Measurements from ENCODE around the gene CAV1.

CAV1 gene

DNA sequence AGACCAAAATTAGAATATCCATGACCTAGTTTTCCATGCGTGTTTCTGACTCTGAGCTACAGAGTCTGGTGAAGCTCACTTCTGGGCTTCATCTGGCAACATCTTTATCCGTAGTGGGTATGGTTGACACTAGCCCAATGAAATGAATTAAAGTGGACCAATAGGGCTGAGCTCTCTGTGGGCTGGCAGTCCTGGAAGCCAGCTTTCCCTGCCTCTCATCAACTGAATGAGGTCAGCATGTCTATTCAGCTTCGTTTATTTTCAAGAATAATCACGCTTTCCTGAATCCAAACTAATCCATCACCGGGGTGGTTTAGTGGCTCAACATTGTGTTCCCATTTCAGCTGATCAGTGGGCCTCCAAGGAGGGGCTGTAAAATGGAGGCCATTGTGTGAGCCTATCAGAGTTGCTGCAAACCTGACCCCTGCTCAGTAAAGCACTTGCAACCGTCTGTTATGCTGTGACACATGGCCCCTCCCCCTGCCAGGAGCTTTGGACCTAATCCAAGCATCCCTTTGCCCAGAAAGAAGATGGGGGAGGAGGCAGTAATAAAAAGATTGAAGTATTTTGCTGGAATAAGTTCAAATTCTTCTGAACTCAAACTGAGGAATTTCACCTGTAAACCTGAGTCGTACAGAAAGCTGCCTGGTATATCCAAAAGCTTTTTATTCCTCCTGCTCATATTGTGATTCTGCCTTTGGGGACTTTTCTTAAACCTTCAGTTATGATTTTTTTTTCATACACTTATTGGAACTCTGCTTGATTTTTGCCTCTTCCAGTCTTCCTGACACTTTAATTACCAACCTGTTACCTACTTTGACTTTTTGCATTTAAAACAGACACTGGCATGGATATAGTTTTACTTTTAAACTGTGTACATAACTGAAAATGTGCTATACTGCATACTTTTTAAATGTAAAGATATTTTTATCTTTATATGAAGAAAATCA, 35.5 kb downstream of the CAV1 start:
- DNase-seq = no peak

DNA sequence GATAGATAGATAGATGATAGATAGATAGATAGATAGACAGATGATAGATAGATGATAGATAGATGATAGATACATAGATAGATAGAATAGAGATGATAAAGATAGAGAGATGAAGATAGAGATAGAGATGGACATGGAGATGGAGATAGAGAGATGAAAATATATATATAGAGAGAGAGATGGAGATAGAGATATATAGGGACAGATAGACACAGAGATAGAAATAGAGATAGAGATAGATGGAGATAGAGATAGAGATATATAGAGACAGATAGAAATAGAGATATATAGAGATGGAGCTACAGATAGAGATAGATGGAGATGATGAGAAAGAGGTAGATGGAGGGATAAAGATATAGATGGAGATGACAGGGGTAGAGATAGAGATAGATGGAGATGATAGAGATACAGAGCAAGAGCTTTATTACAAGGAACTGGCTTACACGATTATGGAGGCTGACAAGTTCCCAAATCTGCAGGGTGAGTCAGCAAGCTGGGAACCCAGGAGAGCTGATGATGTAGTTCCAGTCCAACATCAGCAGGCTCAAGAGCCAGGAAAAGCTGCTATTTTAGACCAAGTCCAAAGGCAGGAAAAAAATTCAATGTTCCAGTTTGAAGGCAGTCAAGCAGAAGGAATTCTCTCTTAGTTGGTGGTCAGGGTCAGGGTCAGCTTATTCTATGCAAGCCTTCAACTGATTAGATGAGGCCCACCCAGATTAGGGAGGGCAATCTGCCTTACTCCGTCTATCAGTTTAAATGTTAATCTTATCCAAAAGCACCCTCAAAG, 37.1 kb downstream of the CAV1 start:
- no peak for DNase-seq

DNA sequence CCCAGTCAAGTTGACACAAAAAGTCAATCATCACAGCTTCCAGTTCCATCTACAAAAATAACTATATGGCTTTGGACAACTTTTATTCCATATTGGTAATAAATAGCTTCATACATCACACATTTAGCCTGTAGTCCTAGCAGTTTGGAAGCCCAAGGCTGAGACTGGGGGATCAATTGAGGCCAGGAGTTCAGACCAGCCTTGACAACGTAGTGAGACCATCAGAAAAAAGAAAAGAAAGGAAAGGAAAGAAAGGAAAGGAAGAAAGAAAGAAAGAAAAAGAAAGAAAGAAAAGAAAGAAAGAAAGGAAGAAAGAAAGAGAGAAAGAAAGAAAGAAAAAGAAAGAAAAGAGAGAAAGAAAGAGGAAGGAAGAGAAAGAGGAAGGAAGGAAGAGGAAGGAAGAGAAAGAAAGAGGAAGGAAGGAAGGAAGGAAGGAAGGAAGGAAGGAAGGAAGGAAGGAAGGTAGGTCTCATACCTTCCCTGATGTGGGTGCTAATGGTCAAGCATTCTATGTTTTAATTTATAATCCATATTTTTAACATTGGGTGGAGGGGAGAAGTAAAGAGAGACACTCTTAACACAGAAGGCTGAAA, 37.8 kb downstream of the CAV1 start:
- no peak for DNase-seq

DNA sequence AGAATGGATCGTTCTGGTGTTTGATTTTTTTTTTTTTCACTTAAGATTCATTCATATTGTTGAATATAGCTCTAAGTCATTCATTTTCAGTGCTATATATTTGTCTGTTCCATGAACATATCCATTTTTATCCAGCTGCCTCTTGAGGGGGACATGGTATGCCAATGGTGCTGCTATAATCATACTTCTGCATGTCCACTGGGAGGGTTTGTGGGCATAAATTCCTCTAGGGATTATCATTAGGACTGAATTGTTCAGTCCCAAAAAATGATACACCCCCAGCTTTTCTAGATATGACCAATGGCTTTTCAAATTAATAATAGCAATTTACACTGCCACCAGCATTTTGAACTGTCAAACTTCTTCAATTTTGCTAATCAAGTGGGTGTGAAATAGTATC, 41.1 kb downstream of the CAV1 start:
- no peak for DNase-seq

DNA sequence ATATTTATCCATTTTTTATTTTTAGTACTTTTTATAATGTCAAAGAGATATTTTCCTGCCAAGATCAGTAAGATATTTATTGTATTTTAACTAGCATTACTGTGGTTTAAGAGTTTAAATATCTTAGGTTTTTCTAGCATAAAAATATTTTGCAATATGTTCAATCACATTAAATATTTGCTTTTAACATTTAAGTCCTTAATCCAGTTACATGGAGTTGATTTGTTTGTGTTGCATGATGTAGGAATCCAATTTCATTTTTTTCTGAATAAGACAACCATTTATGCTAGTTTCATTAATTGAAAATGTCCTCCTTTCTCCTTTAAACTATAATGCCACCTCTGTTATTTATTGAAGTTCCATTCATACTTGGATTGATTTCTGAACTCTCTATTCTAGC, 41.8 kb downstream of the CAV1 start:
- DNase-seq = no peak

DNA sequence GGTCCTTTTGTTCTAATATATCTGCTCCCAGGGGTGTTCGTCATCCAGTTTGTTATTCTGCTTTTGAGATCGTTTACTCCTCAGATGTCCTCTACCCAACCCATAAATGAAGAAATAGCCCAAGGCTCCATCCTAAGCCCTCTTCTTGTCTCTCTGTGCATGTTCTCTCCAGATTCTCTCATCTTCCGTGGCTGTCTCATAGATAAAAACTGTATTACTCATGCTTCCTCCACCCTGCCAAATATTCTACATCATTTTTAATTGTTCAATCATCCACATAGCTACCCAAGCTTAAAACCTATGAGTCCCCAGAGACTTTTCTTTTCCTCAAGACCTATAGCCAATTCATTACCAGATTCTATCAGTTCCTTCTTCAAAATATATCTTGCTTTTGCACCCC, 44.9 kb downstream of the CAV1 start:
- no peak for DNase-seq

DNA sequence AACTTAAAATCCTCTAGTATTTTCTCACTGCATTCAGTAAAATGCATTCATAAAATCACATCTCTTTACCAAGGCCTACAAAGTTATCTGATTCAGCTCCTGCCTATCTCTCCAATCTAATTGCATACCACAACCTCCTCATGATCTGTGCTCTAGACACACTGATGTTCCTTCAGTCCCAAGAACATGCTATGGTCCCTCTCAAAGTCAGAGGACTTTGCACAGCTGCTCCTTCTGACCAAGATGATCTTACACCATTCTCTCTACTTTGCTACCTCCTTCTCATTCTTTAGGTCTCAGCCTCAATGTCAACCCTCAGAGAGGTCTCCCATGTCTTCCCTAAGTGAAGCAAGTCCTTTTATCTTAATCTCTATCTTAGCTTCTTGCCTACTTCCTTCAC, 45.5 kb downstream of the CAV1 start:
- no peak for DNase-seq

DNA sequence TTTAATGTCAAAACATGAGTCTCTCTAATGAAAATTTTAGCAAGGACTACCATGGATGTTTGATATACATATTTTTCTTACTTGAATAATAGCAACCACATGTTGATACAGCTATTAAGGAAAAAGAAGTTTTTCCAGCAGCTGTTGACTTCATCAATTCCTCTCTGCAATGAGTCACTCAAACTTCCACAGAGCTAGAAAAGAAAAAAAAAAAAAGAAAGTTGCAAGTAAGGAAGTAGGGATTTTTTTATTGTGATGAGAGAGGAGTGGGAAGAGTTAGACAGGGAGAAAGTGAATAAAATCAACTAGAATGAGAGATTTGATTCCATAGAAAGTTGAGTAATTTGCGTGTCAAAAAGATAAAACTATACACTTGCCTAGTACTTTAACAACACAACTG, 46.2 kb downstream of the CAV1 start:
- no peak for DNase-seq

DNA sequence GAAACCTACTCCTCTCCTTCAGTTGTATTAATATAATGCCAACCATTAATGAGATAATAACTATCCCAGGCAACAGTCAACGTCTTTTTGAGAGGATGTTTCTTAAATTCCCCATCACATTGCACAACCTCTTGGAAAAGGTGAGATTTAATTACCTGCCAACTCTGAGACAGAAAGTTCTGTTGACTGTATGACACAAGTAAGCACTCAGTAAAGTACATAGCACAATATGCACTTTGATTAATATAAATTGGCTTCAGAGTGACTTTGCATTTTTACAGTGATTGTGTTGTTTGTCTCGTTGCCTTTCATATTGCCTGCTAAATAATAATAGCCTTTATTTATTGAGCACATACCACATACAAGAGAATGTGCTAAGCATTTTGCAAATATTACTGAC, 46.7 kb downstream of the CAV1 start:
- DNase-seq = no peak

DNA sequence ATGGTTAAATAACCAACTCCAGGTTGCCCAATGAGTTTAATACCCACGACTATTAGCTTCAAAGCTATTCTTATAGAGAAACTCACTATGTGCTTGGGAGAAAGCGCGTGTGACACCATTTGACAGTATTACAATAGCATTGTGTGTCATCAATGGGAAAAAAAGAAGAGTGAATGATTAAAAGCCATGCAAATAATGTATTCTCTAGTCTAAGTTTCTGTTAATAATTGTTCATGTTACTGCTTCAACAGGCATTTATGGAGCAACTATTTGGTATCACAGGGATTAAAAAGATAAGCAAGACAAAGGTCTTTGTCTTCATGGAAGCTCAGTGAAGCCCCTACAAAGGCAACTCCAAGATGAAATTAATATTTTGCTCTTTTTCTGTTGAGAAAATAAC, 47.2 kb downstream of the CAV1 start:
- no peak for DNase-seq

DNA sequence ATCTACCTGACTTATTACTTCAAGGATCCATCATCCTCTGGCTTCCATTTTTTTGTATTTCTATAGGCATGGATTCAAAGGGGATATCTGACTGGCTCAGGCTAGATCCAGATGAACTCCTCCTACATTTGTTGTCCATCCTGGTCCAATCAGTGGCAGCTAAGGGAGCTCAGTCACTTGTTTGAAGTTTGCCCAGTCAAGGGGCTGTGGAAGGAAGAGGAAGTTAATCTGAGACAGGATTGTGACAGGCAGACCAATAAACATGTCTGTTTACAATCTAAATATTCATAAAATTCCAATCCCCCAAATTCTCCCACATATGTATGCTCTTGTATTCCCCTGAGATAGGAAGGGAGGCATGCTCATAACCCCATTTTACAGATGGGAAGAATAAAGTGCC, 48.7 kb downstream of the CAV1 start:
- no peak for DNase-seq

DNA sequence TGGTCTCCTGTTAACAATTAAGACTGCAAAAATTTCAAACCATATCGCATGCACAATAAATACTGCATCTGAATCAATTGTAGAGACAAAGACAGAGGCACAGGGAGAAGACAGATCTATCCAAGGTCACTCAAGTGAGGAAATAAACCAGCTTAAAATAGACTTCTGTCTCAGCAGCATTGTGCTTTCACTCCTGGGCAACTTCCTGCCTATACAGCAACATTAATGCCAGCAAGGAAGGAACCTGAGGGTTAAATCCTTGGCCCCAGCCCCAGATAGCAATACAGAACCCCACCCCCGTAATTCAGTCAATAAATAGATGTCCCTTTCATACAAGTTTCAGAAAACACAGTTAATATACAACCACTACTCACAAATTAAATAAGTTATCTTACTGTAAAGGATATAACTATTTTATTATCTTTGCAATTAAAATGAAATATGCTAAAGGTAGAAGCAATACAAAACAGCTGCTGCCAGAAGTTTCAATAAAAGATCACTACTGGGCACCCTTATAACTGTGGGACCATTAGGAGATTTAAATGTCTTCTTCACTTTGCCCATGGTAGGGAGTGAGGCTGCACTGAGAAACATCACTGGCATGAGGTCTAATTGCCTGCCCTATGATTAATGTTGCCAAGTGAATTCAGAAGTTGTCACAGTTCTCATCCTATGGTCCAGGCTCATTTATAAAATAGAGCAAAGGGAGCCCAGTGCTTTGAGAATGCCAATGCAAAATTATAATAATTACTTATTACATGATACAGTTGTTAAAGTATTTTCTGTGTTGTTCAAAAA, 49.4 kb downstream of the CAV1 start:
- no peak for DNase-seq

DNA sequence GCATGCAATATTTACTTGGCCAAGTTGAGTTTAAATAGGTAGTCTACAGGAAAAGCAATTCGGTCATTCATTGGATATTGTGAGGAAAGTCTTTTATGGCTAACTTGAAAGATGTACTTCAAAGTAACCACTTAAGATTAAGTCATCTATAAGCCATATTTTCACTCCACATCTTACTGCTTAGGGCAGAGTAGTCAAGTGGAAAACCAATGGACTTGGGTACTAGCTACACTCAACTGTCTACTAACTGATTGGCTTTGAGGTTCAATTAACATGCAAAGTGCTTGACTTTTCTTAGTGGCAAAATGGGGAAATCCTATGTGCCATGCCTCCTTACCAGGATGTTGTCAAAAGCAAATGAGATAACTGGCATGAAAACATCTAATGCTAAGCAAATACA, 51.0 kb downstream of the CAV1 start:
- DNase-seq = no peak

DNA sequence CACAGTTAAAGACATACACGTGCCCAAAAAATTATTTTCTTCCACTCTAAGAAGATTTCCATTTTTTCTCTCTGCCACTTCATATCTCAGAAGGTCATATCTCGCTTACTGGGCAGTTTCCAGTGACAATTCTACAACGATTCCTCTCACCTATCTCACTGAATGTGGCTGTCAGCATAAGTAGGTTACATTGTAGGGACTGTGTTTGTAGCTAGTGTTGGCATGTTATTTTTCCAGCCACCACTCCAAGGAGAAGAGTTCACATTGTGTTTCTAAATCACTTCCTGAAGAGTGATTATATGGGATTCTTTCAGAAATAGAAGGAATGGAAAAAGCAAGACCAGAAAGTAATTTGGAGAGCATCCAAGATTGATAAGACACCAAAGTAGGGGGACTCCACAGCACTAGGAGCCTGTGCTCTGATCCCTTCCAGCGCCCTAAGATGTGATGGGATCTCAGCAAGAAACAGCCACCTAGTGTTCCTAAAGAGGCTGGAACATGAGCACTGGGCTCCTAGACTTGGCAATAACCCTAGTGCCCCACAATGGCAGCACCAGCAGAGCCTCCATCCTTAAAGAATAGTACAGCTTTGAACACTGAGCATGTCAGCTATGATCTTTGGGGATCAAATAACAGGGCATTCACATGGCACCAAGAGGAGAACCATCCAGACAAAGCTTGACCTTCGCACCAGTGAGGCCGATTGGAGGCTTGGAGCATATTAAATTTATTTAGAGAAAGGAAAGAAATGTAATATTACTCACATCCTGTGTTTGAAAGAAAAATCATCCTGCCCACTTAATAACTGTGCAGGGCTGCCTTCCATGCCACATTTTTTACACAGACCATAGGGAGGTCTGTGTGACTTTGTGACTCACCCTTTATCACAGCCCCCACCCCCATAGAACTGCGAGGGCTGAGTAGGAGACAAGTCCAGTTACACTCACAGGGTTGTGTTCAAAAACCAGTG, 51.8 kb downstream of the CAV1 start:
- DNase-seq = no peak

DNA sequence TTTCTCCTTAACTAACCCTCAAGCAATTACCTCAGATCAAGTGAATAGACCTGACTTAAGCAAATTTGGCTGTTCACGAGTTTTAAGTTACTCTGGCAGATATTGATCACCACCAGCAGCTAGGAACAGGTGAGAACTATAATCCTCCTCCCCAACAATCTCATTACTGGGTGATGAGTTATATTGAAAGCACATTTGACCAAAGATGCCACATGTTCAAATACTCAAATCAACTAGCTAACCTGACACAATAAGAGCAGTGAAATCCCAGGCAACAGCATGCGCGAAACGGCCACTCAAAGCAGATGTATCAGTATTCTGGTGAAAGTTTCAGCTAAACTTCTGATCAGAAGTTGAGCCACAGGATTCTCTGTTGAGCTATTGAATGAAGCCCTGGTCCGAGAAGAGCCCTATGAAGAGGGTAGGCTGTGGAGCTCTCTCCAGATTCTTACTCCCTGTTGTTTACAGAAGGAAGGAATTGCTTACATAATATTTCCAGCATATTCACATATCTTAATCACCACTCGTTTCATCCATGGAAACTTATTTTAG, 52.6 kb downstream of the CAV1 start:
- no peak for DNase-seq

DNA sequence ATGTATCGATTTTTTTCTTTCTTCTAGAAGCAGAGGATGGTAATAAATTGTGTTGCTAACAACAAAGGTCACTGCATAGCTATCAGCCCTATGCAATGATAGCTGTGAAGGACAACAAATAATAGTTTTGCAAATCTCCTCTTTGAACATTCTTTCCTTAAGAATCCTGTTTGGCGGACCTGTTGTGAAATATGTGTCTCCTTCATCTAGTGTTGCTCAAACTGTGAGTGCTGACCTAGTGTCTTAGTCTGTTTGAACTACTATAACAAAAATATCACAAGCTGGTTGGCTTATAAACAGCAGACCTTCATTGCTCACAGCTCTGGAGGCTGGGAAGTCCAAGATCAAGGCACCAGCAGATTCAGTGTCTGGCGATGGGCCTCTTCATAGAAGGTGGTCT, 53.7 kb downstream of the CAV1 start:
- no peak for DNase-seq

DNA sequence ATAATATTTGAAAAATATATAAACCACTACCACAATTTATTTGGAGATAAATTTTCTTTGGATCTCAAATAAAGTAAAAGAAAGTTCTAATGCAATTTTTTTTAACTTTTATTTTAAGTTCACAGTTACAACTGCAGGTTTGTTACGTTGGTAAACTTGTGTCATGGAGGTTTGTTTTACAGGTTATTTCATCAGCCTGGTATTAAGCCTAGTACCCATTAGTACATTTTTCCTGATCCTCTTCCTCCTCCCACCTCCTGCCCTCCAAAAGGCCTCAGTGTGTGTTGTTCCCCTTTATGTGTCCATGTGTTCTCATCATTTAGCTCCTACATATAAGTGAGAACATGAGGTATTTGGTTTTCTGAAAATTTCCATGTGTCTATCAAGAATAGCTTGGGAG, 54.5 kb downstream of the CAV1 start:
- no peak for DNase-seq

DNA sequence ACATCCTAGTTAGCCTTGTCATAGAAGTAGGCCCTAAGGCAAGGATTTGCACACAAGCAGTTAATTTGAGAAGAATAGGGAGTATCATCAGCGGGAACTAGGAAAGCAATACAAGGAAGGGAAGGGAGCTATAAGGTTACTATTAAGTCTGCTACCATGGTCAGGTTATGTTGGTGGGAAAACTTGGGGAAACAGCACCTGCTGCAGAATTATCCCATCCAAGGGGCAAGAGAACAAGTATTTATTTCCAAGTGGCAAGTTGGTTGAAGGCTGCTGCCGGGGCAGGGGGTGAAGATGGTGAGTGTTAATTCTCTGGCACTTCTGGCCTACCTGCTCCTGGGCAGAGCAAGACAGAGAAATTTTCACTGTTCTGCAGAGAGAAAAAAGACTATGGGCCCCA, 55.0 kb downstream of the CAV1 start:
- no peak for DNase-seq

DNA sequence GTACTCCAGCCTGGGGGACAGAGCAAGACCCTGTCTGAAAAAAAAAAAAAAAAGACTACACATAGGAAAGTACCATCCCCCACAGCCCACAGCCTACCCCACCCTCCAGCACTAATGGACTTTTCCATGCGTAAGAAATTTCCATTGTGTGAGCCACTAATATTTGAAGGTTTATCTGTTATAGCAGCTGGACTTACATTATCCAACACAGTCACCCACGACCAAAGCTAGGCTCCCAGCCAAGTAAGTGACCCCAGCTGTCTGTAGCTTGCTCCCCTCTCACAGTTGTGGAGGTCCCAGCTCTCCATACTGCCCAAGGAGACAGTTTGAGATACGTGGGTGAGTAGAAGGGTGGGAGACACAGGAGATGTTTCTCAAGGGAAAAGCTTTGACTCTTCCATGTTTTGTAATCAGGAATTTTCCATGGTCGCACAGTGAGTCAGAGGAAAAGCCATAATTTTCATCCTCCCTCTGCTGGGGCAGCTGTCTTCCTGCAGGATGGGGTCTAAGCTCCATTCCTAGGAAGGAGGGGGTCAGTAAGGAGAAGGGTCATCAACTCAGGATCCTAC, 57.4 kb downstream of the CAV1 start:
- DNase-seq = no peak

DNA sequence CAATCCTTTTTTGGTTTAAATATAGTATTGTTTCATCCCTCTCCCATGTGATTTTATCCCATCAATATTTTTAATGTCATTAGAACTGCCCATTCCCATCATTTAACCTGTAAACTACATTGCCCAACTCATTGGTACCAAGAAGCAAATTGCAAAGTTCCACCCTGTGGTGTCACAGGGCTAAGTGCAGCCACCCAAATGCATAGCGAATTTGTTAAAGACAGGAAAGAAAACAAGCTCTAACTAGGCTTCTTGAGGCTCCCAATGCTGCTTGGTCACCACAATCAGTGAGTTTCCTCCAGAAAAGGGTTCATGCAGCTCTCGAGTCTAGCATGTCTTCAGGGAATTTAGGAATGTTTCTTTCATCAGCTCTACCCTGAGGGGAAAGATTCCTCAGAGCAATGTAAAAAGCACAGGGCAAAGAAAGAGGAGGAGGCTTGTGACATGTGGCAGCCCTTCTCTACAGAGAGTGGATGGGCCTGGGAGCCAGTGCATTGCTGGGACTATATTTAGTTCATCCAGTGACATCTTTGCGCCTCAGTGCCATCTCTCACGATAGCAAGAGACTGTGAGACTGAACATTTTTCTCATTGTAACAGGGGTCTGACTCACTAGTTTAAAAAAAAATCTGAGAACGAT, 58.1 kb downstream of the CAV1 start:
- no peak for DNase-seq

DNA sequence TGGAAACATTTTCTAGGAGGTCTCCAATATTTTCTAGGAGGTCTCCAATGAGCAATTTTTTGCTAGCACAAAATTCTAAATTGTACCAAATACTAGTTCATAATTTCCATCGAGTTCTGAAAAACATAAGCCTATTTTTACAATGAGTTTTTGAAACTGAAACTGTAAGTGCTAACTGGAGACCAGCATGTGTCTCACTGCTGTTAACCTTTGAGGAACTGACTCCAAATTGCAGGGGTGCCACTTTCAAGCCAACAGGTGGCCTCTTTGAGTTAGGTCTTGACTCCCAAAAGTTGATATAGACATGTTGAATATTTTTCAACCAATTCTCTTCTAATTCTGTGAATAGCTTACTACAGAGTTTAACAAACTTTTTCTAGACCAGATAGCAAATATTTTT, 58.8 kb downstream of the CAV1 start:
- DNase-seq = no peak
